ENCODE results near the gene ARID5A. TPM values are rescaled to one million over a fixed set of nuclear protein-coding genes. Genes with fewer than 3 reads are reported as not detected.
"Not testable (repeated sequence)": the region's sequence is repeated elsewhere in the genome, so short reads cannot be mapped to it uniquely, and the experiment has no call there.

ARID5A gene
- 1 to 10 TPM; 5.2 to 7.9 TPM for total RNA-seq
- polyA plus RNA-seq (ENCODE audit: insufficient read length in 2 of 2) = 10 to 100 TPM; 11.2 to 12.2 TPM
- long read RNA-seq, donor 1, partial matches to known transcripts = 0 of 7 reads
- long read RNA-seq, donor 1, other reads (novel, unspliced or antisense) = 0 of 7 reads
- long read RNA-seq, donor 2, partial matches to known transcripts = 0 of 3 reads
- long read RNA-seq, donor 2, other reads (novel, unspliced or antisense) = 0 of 3 reads
- long read RNA-seq, donor 3, partial matches to known transcripts = 0 of 1 reads
- long read RNA-seq, donor 3, other reads (novel, unspliced or antisense) = 0 of 1 reads
- long read RNA-seq, donor 4, partial matches to known transcripts = 0 of 3 reads
- long read RNA-seq, donor 4, other reads (novel, unspliced or antisense) = 0 of 3 reads

- H3K27me3 ChIP-seq (ENCODE audit: control insufficient read depth, insufficient read depth, low read length) = peaks cover 10% of the 10 kb centered on the region
- peaks cover 56% of the 10 kb centered on the region for H3K4me1 ChIP-seq (ENCODE audit: control insufficient read depth, insufficient read depth, low read length)
- H3K36me3 ChIP-seq (ENCODE audit: control insufficient read depth, insufficient read depth, low read length) = no peaks in the 10 kb centered on the region
- peak within 1 kb of the TSS; percentile 68 for H3K4me3 ChIP-seq (ENCODE audit: low read depth, low read length)
- H3K9me3 ChIP-seq (ENCODE audit: control insufficient read depth, insufficient read depth, low read length) = no peaks in the 10 kb centered on the region
- peak within 1 kb of the TSS; percentile 83 for H3K27ac ChIP-seq (ENCODE audit: low read depth, low read length)
- peak in 5 of 6 donors; percentile 75 to 97 (median 83) for DNase-seq (ENCODE audit: low read depth in 4 of 6, low spot score in 6 of 6)
- 1% methylated on average over 69 of the region's 69 CpGs for WGBS (ENCODE audit: insufficient coverage)
Observed at GRCh38 chr2:96536445-96537065, at the start of gene ARID5A. TSS of gene ARID5A (plus strand) at chr2:96536752. CDS start at chr2:96536827, 75 bp downstream.

- no peak overlapping the region for H3K4me3 ChIP-seq (ENCODE audit: low read depth, low read length)
- H3K9me3 ChIP-seq (ENCODE audit: control insufficient read depth, insufficient read depth, low read length) = peaks cover 1% of the 10 kb centered on the region
- no CpG with 5 or more reads among the region's 3 CpGs for WGBS (ENCODE audit: insufficient coverage)
- peaks cover 14% of the 10 kb centered on the region for H3K4me1 ChIP-seq (ENCODE audit: control insufficient read depth, insufficient read depth, low read length)
- no peaks in the 10 kb centered on the region for H3K36me3 ChIP-seq (ENCODE audit: control insufficient read depth, insufficient read depth, low read length)
- no peaks in the 10 kb centered on the region for H3K27me3 ChIP-seq (ENCODE audit: control insufficient read depth, insufficient read depth, low read length)
- H3K27ac ChIP-seq (ENCODE audit: low read depth, low read length) = no peak overlapping the region
- DNase-seq (ENCODE audit: low read depth in 4 of 6, low spot score in 6 of 6) = no peak
Observed at GRCh38 chr2:96489261-96489660, 47.3 kb upstream of the ARID5A start.

- Histone ChIP-seq H3K4me1 (ENCODE audit: control insufficient read depth, insufficient read depth, low read length) (peaks cover 14% of the 10 kb centered on the region), H3K9me3 (ENCODE audit: control insufficient read depth, insufficient read depth, low read length) (peaks cover 1% of the 10 kb centered on the region), H3K27ac (ENCODE audit: low read depth, low read length) (no peak overlapping the region), H3K36me3 (ENCODE audit: control insufficient read depth, insufficient read depth, low read length) (no peaks in the 10 kb centered on the region), H3K4me3 (ENCODE audit: low read depth, low read length) (no peak overlapping the region), H3K27me3 (ENCODE audit: control insufficient read depth, insufficient read depth, low read length) (no peaks in the 10 kb centered on the region)
- DNase-seq (ENCODE audit: low read depth in 4 of 6, low spot score in 6 of 6) = no peak
- WGBS (ENCODE audit: insufficient coverage) = no CpG with 5 or more reads among the region's 1 CpG
Observed at GRCh38 chr2:96489663-96490062, 46.9 kb upstream of the ARID5A start.

- Histone ChIP-seq H3K36me3 (ENCODE audit: control insufficient read depth, insufficient read depth, low read length) (no peaks in the 10 kb centered on the region), H3K4me1 (ENCODE audit: control insufficient read depth, insufficient read depth, low read length) (no peaks in the 10 kb centered on the region), H3K9me3 (ENCODE audit: control insufficient read depth, insufficient read depth, low read length) (peaks cover 1% of the 10 kb centered on the region), H3K27ac (ENCODE audit: low read depth, low read length) (no peak overlapping the region), H3K4me3 (ENCODE audit: low read depth, low read length) (no peak overlapping the region), H3K27me3 (ENCODE audit: control insufficient read depth, insufficient read depth, low read length) (no peaks in the 10 kb centered on the region)
- WGBS (ENCODE audit: insufficient coverage) = no CpG with 5 or more reads among the region's 1 CpG
- DNase-seq (ENCODE audit: low read depth in 4 of 6, low spot score in 6 of 6) = no peak
Observed at GRCh38 chr2:96491860-96492497, 44.6 kb upstream of the ARID5A start.

- 52% methylated on average over 3 of the region's 5 CpGs for WGBS (ENCODE audit: insufficient coverage)
- Histone ChIP-seq H3K9me3 (ENCODE audit: control insufficient read depth, insufficient read depth, low read length) (peaks cover 1% of the 10 kb centered on the region), H3K27me3 (ENCODE audit: control insufficient read depth, insufficient read depth, low read length) (no peaks in the 10 kb centered on the region), H3K4me3 (ENCODE audit: low read depth, low read length) (no peak overlapping the region), H3K36me3 (ENCODE audit: control insufficient read depth, insufficient read depth, low read length) (no peaks in the 10 kb centered on the region), H3K27ac (ENCODE audit: low read depth, low read length) (no peak overlapping the region), H3K4me1 (ENCODE audit: control insufficient read depth, insufficient read depth, low read length) (peaks cover 2% of the 10 kb centered on the region)
- no peak for DNase-seq (ENCODE audit: low read depth in 4 of 6, low spot score in 6 of 6)
Observed at GRCh38 chr2:96493072-96493471, 43.5 kb upstream of the ARID5A start.

- WGBS (ENCODE audit: insufficient coverage) = 100% methylated on average over 1 of the region's 1 CpG
- no peaks in the 10 kb centered on the region for H3K27me3 ChIP-seq (ENCODE audit: control insufficient read depth, insufficient read depth, low read length)
Observed at GRCh38 chr2:96494188-96494587, 42.4 kb upstream of the ARID5A start.

GRCh38 chr2:96495982-96496629 is 40.4 kb upstream of the ARID5A start:
- H3K27ac ChIP-seq (ENCODE audit: low read depth, low read length) = no peak overlapping the region
- H3K27me3 ChIP-seq (ENCODE audit: control insufficient read depth, insufficient read depth, low read length) = peaks cover 18% of the 10 kb centered on the region
- no peak for DNase-seq (ENCODE audit: low read depth in 4 of 6, low spot score in 6 of 6)
- H3K4me3 ChIP-seq (ENCODE audit: low read depth, low read length) = no peak overlapping the region
- WGBS (ENCODE audit: insufficient coverage) = 29% methylated on average over 1 of the region's 6 CpGs
- H3K9me3 ChIP-seq (ENCODE audit: control insufficient read depth, insufficient read depth, low read length) = no peaks in the 10 kb centered on the region
- H3K36me3 ChIP-seq (ENCODE audit: control insufficient read depth, insufficient read depth, low read length) = no peaks in the 10 kb centered on the region
- peaks cover 6% of the 10 kb centered on the region for H3K4me1 ChIP-seq (ENCODE audit: control insufficient read depth, insufficient read depth, low read length)

More at GRCh38 chr2:96494188-96494587, 42.4 kb upstream of the ARID5A start:
- no peak overlapping the region for H3K27ac ChIP-seq (ENCODE audit: low read depth, low read length)
- no peaks in the 10 kb centered on the region for H3K36me3 ChIP-seq (ENCODE audit: control insufficient read depth, insufficient read depth, low read length)
- no peak overlapping the region for H3K4me3 ChIP-seq (ENCODE audit: low read depth, low read length)
- DNase-seq (ENCODE audit: low read depth in 4 of 6, low spot score in 6 of 6) = no peak
- peaks cover 3% of the 10 kb centered on the region for H3K4me1 ChIP-seq (ENCODE audit: control insufficient read depth, insufficient read depth, low read length)
- peaks cover 1% of the 10 kb centered on the region for H3K9me3 ChIP-seq (ENCODE audit: control insufficient read depth, insufficient read depth, low read length)

- no peak overlapping the region for H3K27ac ChIP-seq (ENCODE audit: low read depth, low read length)
- no peaks in the 10 kb centered on the region for H3K9me3 ChIP-seq (ENCODE audit: control insufficient read depth, insufficient read depth, low read length)
- DNase-seq (ENCODE audit: low read depth in 4 of 6, low spot score in 6 of 6) = no peak
- peaks cover 26% of the 10 kb centered on the region for H3K27me3 ChIP-seq (ENCODE audit: control insufficient read depth, insufficient read depth, low read length)
- H3K4me3 ChIP-seq (ENCODE audit: low read depth, low read length) = no peak overlapping the region
- H3K36me3 ChIP-seq (ENCODE audit: control insufficient read depth, insufficient read depth, low read length) = no peaks in the 10 kb centered on the region
- H3K4me1 ChIP-seq (ENCODE audit: control insufficient read depth, insufficient read depth, low read length) = peaks cover 23% of the 10 kb centered on the region
- WGBS (ENCODE audit: insufficient coverage) = 68% methylated on average over 12 of the region's 12 CpGs
Observed at GRCh38 chr2:96498021-96498431, 38.5 kb upstream of the ARID5A start.

GRCh38 chr2:96498611-96499010 is 37.9 kb upstream of the ARID5A start:
- peak in 1 of 6 donors; percentile 16 for DNase-seq (ENCODE audit: low read depth in 4 of 6, low spot score in 6 of 6)
- Histone ChIP-seq H3K4me1 (ENCODE audit: control insufficient read depth, insufficient read depth, low read length) (peaks cover 23% of the 10 kb centered on the region), H3K27me3 (ENCODE audit: control insufficient read depth, insufficient read depth, low read length) (peaks cover 26% of the 10 kb centered on the region)
- not testable (repeated sequence) for H3K27ac ChIP-seq (ENCODE audit: low read depth, low read length); H3K9me3 ChIP-seq (ENCODE audit: control insufficient read depth, insufficient read depth, low read length); H3K4me3 ChIP-seq (ENCODE audit: low read depth, low read length); H3K36me3 ChIP-seq (ENCODE audit: control insufficient read depth, insufficient read depth, low read length)
- WGBS (ENCODE audit: insufficient coverage) = no CpG with 5 or more reads among the region's 6 CpGs
